Measurements from ENCODE around the gene OGG1. TPM values are rescaled to one million over a fixed set of nuclear protein-coding genes. Genes with fewer than 3 reads are reported as not detected.
"Not testable (repeated sequence)": the region's sequence is repeated elsewhere in the genome, so short reads cannot be mapped to it uniquely, and the experiment has no call there.

The OGG1 gene
- total RNA-seq, 1 experiment from 2014 or later = 9.6 TPM

- no peak for DNase-seq (ENCODE audit: low read depth)
These were observed 16.1 kb downstream of the OGG1 start for GRCh38 chr3:9765865-9766264.

GRCh38 chr3:9767418-9767817 lies 17.7 kb downstream of the OGG1 start:
- no peak for DNase-seq (ENCODE audit: low read depth)

- DNase-seq (ENCODE audit: low read depth) = no peak
These were observed 18.5 kb downstream of the OGG1 start for GRCh38 chr3:9768141-9768775.

GRCh38 chr3:9769012-9769411 lies 19.3 kb downstream of the OGG1 start:
- DNase-seq (ENCODE audit: low read depth) = no peak

GRCh38 chr3:9769426-9770275 lies 19.9 kb downstream of the OGG1 start, which contains the start of gene CAMK1:
Gene CAMK1, minus strand, starts transcription at chr3:9769947. Its CDS starts 2,198 bp downstream, at chr3:9767749.
- DNase-seq (ENCODE audit: low read depth) = peak; percentile 51

- DNase-seq (ENCODE audit: low read depth) = no peak
These were observed 20.6 kb downstream of the OGG1 start for GRCh38 chr3:9770276-9770812.

- not testable (repeated sequence) for DNase-seq (ENCODE audit: low read depth)
These were observed 21.3 kb downstream of the OGG1 start for GRCh38 chr3:9771007-9771406.

- no peak for DNase-seq (ENCODE audit: low read depth)
These were observed 27.3 kb downstream of the OGG1 start for GRCh38 chr3:9776896-9777693.

- no peak for DNase-seq (ENCODE audit: low read depth)
These were observed 27.9 kb downstream of the OGG1 start for GRCh38 chr3:9777694-9778021.

- DNase-seq (ENCODE audit: low read depth) = peak; percentile 40
These were observed 28.7 kb downstream of the OGG1 start for GRCh38 chr3:9778143-9779074.

GRCh38 chr3:9779075-9779593 lies 29.4 kb downstream of the OGG1 start:
- DNase-seq (ENCODE audit: low read depth) = no peak

- DNase-seq (ENCODE audit: low read depth) = no peak
These were observed 30.1 kb downstream of the OGG1 start for GRCh38 chr3:9779721-9780457.

GRCh38 chr3:9780458-9780812 lies 30.7 kb downstream of the OGG1 start:
- peak; percentile 27 for DNase-seq (ENCODE audit: low read depth)

- DNase-seq (ENCODE audit: low read depth) = no peak
These were observed 31.2 kb downstream of the OGG1 start for GRCh38 chr3:9780910-9781309.

- no peak for DNase-seq (ENCODE audit: low read depth)
These were observed 31.8 kb downstream of the OGG1 start for GRCh38 chr3:9781551-9781950.

- DNase-seq (ENCODE audit: low read depth) = no peak
These were observed 32.3 kb downstream of the OGG1 start for GRCh38 chr3:9781978-9782603.

GRCh38 chr3:9782770-9783169 lies 33.0 kb downstream of the OGG1 start:
- no peak for DNase-seq (ENCODE audit: low read depth)

GRCh38 chr3:9783954-9784353 lies 34.2 kb downstream of the OGG1 start:
- DNase-seq (ENCODE audit: low read depth) = no peak

- DNase-seq (ENCODE audit: low read depth) = no peak
These were observed 35.2 kb downstream of the OGG1 start for GRCh38 chr3:9784965-9785364.

- no peak for DNase-seq (ENCODE audit: low read depth)
These were observed 35.9 kb downstream of the OGG1 start for GRCh38 chr3:9785602-9786001.
